ENCODE data around the gene KXD1. TPM values are rescaled to one million over a fixed set of nuclear protein-coding genes. Genes with fewer than 3 reads are reported as not detected.

The KXD1 gene
- total RNA-seq, 4 donors from 2014 or later, result 97.1 to 155 (median 106) TPM

DNA sequence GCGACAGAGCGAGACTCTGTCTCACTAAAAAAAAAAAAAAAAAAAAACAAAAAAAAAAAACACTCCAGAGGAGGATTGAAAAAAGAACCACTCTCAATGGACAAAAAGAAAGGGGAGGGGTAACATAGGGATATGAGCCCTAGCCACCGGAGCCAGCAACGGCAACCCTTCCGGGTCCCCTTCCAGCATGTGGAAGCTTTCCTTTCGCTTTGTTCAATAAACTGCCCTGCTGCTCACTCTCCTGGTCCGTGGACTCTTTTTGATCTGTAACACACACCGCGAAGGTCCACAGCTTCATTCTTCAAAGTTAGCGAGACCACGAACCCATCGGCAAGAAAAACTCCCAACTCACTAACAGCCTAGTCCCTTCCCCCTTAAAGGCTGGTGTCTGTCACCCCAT, 29.9 kb downstream of the KXD1 start:
- H3K9me3 ChIP-seq, result no peaks in the 10 kb centered on the region
- peaks cover 16 to 19% of the 10 kb centered on the region in 2 donors for H3K4me1 ChIP-seq
- peak overlapping the region; percentile 84 to 96 (median 94) for H3K27ac ChIP-seq
- DNase-seq, result no peak
- peaks cover 0 to 12% of the 10 kb centered on the region in 2 donors for H3K36me3 ChIP-seq
- TF ChIP-seq, protein P1, sequence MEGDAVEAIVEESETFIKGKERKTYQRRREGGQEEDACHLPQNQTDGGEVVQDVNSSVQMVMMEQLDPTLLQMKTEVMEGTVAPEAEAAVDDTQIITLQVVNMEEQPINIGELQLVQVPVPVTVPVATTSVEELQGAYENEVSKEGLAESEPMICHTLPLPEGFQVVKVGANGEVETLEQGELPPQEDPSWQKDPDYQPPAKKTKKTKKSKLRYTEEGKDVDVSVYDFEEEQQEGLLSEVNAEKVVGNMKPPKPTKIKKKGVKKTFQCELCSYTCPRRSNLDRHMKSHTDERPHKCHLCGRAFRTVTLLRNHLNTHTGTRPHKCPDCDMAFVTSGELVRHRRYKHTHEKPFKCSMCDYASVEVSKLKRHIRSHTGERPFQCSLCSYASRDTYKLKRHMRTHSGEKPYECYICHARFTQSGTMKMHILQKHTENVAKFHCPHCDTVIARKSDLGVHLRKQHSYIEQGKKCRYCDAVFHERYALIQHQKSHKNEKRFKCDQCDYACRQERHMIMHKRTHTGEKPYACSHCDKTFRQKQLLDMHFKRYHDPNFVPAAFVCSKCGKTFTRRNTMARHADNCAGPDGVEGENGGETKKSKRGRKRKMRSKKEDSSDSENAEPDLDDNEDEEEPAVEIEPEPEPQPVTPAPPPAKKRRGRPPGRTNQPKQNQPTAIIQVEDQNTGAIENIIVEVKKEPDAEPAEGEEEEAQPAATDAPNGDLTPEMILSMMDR (IDR thresholded peaks at IDR 0.05 in 4 of 5, conservative IDR thresholded peaks at IDR 0.05 in 1 of 5), result no peak
- TF ChIP-seq POLR2A (IDR thresholded peaks at IDR 0.05), result no peak
- in situ Hi-C loops (cut with MboI; ENCODE audit: low sequenced_read_pairs in 4 of 4), result loop anchor here in 1 of 4 donors (25.0 kb wide), 1 partner anchor 250 kb away; the partner anchor contains the start of gene UPF1
- H3K4me3 ChIP-seq, result no peak overlapping the region
- intact Hi-C loops (cut with DNase I; ENCODE audit: low total_unique reads), result no loop called here
- H3K27me3 ChIP-seq, result no peaks in the 10 kb centered on the region
- ATAC-seq, result no peak

DNA sequence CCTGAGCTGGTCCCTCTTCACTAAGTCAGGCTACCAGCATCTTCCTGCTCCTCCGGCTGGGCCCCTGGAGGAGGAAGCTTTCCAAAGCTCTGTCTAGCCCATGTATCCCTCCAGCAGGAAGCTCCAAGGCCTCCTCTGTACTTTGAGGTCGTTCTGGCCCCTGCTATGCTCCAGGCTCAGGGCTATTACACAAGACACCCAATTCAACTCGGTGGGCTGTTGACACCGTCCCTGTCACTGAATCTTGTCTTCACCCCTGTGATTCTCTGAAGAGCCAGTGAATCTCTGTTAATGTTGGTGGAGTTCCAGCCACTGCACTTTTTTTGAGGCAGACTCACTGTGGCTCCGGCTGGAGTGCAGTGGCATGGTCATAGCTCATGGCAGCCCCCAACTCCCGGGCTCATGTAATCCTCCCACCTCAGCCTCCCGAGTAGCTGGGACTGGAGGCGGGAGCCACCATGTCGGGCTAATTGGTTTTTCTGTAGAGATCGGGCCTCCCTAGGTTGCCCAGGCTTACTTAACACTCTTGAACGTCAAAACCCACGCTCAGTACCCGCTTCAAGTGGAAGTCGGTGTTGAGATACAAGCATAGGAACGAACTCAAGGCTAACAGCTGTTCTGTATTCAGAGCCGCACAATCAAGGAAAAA, 30.4 kb downstream of the KXD1 start:
- intact Hi-C loops (cut with DNase I; ENCODE audit: low total_unique reads) (loop anchor here (2.0 kb wide), 2 partner anchors 91 to 137 kb away; no protein-coding TSS in a partner anchor), in situ Hi-C loops (cut with MboI; ENCODE audit: low sequenced_read_pairs in 4 of 4) (loop anchor here in 1 of 4 donors (25.0 kb wide), 1 partner anchor 249 kb away; the partner anchor contains the start of gene UPF1)
- Histone ChIP-seq H3K36me3 (peaks cover 0 to 12% of the 10 kb centered on the region in 2 donors), H3K27me3 (no peaks in the 10 kb centered on the region), H3K4me1 (peaks cover 16 to 19% of the 10 kb centered on the region in 2 donors), H3K9me3 (no peaks in the 10 kb centered on the region), H3K4me3 (peak overlapping the region; percentile 67 to 100 (median 88)), H3K27ac (peak overlapping the region; percentile 84 to 96 (median 94))
- DNase-seq (no peak), ATAC-seq (peak in 1 of 2 donors; percentile 23)
- TF ChIP-seq, protein P1 (IDR thresholded peaks at IDR 0.05 in 4 of 5, conservative IDR thresholded peaks at IDR 0.05 in 1 of 5), result no peak
- no peak for TF ChIP-seq POLR2A (IDR thresholded peaks at IDR 0.05)

DNA sequence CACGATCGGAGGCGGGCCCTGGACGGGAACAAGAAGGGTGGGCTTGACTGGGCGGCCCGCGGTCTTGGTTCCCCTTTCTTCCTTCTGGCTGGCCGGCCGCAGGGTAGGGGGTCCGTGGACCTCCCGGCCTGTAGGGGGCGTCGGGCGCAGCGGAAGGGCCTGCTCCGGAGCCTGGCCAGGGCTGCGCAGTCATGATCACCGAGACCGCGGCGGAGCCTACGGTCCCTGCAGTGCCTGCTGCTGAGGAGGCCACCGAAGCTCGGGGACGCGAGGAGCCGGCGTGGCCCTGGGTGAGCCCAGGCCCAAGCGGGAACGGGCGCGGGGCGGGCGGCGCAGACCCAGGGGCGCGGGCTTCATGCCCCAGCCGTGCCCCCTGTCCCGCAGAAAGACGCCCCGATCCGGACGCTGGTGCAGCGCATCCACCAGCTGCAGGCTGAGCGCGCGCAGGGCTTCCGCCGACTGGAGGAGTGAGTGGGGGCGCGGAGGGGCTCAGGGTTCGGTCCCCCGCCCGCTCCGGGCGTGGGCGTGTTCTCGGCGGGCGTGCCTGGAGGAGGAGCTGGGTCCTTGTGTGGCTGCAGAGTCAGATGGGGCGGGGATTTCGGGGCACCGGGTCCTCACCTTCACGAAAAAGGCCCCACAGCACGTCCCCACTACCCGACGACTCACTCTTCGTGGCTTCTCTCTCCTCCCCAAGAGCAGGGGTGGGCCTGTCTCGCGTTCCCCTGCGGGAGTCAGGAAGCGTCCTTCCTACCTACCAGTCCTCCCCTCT, 31.1 kb downstream of the KXD1 start, which contains the start of gene REX1BD:
Gene REX1BD, plus strand, starts transcription at position 188 of the 769 bp plus-strand sequence. Its CDS starts 4 bp downstream, at position 192.
- TF ChIP-seq, protein P1 (IDR thresholded peaks at IDR 0.05 in 4 of 5, conservative IDR thresholded peaks at IDR 0.05 in 1 of 5), result peak; percentile 85 to 94 (median 89)
- TF ChIP-seq POLR2A (IDR thresholded peaks at IDR 0.05), result peak; percentile 34 to 52
- no peaks in the 10 kb centered on the region for H3K27me3 ChIP-seq
- DNase-seq (peak; percentile 55 to 76), ATAC-seq (peak; percentile 81)
- H3K4me1 ChIP-seq, result peaks cover 17 to 19% of the 10 kb centered on the region in 2 donors
- H3K36me3 ChIP-seq, result peaks cover 0 to 12% of the 10 kb centered on the region in 2 donors
- H3K27ac ChIP-seq, result peak within 1 kb of the TSS; percentile 84 to 96 (median 94)
- intact Hi-C loops (cut with DNase I; ENCODE audit: low total_unique reads), result loop anchor here (2.0 kb wide), 2 partner anchors 90 to 138 kb away; no protein-coding TSS in a partner anchor
- in situ Hi-C loops (cut with MboI; ENCODE audit: low sequenced_read_pairs in 4 of 4), result loop anchor here in 1 of 4 donors (25.0 kb wide), 1 partner anchor 249 kb away; the partner anchor contains the start of gene UPF1
- no peaks in the 10 kb centered on the region for H3K9me3 ChIP-seq
- peak within 1 kb of the TSS; percentile 67 to 100 (median 88) for H3K4me3 ChIP-seq

DNA sequence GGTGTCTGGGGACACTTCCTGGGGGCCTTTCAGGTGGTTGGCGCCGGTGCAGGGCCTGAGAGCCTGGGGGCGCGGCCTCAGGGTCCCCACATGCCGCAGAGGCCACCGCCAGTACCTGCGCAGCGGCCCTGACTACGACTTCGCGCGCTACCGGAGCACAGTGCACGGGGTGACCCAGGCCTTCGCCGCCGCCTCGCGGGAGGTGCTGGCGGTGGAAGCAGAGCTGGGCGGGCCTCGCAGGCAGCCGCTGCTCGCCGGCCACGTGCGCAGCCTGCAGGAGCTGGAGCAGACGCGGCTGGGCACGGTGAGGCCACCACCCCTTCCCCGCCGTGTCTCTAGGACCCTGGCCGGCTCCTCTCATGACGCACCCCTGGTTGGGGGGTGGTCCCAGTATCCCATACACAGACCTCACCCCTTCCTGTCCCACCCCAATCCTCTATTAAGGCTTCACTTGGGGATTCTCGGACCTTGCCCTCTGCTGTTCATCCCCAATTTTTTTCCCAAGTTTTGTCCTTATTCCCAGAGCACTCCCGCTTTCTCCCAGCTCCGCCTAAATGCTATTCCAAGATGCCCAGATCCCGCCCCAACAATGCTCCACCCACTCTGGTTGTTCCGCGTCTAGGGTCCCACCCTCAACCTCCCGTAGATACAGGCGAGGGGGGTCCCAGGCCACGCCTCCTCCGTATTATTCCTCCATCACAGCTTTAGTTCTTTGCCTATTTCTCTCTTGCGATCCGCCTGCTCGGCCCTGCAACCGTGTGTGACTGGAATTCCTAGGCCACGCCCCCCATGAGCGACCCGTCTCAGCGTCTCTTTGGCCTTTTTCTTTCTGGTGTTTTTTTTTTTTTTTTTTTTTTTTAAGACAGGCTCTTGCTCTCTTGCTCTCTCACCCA, 32.0 kb downstream of the KXD1 start:
- ATAC-seq, result peak; percentile 55
- peaks cover 24 to 25% of the 10 kb centered on the region in 2 donors for H3K4me1 ChIP-seq
- intact Hi-C loops (cut with DNase I; ENCODE audit: low total_unique reads), result loop anchor here (2.0 to 5.0 kb wide), 4 partner anchors 89 to 353 kb away; partner anchors contain the start of genes HOMER3 and UPF1

More for the DNA sequence above, 32.0 kb downstream of the KXD1 start:
- Histone ChIP-seq H3K27me3 (no peaks in the 10 kb centered on the region), H3K4me3 (peak overlapping the region; percentile 67 to 100 (median 88)), H3K36me3 (peaks cover 0 to 12% of the 10 kb centered on the region in 2 donors), H3K9me3 (no peaks in the 10 kb centered on the region), H3K27ac (peak overlapping the region; percentile 84 to 96 (median 94))
- DNase-seq, result peak; percentile 48 to 67
- TF ChIP-seq, protein P1 (IDR thresholded peaks at IDR 0.05 in 4 of 5, conservative IDR thresholded peaks at IDR 0.05 in 1 of 5), result peak; percentile 8 to 35 (median 31)
- no peak for TF ChIP-seq POLR2A (IDR thresholded peaks at IDR 0.05)
- in situ Hi-C loops (cut with MboI; ENCODE audit: low sequenced_read_pairs in 4 of 4), result loop anchor here (10.0 to 25.0 kb wide), 4 partner anchors 85 to 265 kb away; partner anchors contain the start of gene UPF1 (in 1 of the 4)
